HepG2 (cell line): ENCODE data around the gene LMNA. TPM values are rescaled to one million over a fixed set of nuclear protein-coding genes. Genes with fewer than 3 reads are reported as not detected.
A peak's percentile ranks its signal among the peaks of the same experiment; 100 is the strongest.

Experiments
- ATF7 ChIP-seq, 2 experiments: fragments of 450-650 bp in 1 of 2; sonication (generic) in 1 of 2; formaldehyde crosslinking in 1 of 2; IDR thresholded peaks; 2 replicates each; pipeline versions ENCODE4 v1.4.0 to v1.6.1; 2016 to 2020; ENCODE audit warnings: antibody characterized with exemption in 1 of 2, mild to moderate bottlenecking in 1 of 2, missing genetic modification reagents in 1 of 2
- DMAP1 ChIP-seq: IDR thresholded peaks from 2 replicates; pipeline ENCODE4 v1.6.1; 2016
- JUNB ChIP-seq: sonication (generic); formaldehyde crosslinking; IDR thresholded peaks from 2 replicates; pipeline ENCODE4 v1.8.0; 2022; ENCODE audit warnings: missing genetic modification reagents, mild to moderate bottlenecking, borderline replicate concordance
- LRRFIP1 ChIP-seq: sonication (generic); formaldehyde crosslinking; conservative IDR thresholded peaks from 2 replicates; pipeline ENCODE4 v1.4.0; 2020; ENCODE audit warnings: missing genetic modification reagents
- PHF21A ChIP-seq: sonication (generic); formaldehyde crosslinking; IDR thresholded peaks from 2 replicates; pipeline ENCODE4 v1.5.0; 2020; ENCODE audit warnings: mild to moderate bottlenecking, missing genetic modification reagents
- RCOR2 ChIP-seq: IDR thresholded peaks from 2 replicates; pipeline ENCODE4 v1.6.1; 2016; ENCODE audit warnings: missing biosample characterization, missing genetic modification reagents
- REL ChIP-seq: sonication (generic); formaldehyde crosslinking; conservative IDR thresholded peaks from 2 replicates; pipeline ENCODE4 v1.8.0; 2022; ENCODE audit warnings: mild to moderate bottlenecking, missing genetic modification reagents, moderate library complexity
- SP4 ChIP-seq: sonication (generic); formaldehyde crosslinking; IDR thresholded peaks from 2 replicates; pipeline ENCODE4 v1.8.1; 2023; ENCODE audit warnings: mild to moderate bottlenecking, missing genetic modification reagents
- THAP11 ChIP-seq: IDR thresholded peaks from 2 replicates; pipeline ENCODE4 v1.6.1; 2016; ENCODE audit warnings: missing biosample characterization, missing genetic modification reagents
- ZBTB3 ChIP-seq: sonication (generic); formaldehyde crosslinking; IDR thresholded peaks from 2 replicates; pipeline ENCODE4 v1.4.0; 2020; ENCODE audit warnings: low read depth, mild to moderate bottlenecking, moderate library complexity, missing genetic modification reagents, borderline replicate concordance
- ZGPAT ChIP-seq: IDR thresholded peaks from 2 replicates; pipeline ENCODE4 v1.6.1; 2016; ENCODE audit warnings: mild to moderate bottlenecking
- ZNF160 ChIP-seq: sonication (generic); formaldehyde crosslinking; IDR thresholded peaks from 2 replicates; pipeline ENCODE4 v1.8.0; 2022; ENCODE audit warnings: mild to moderate bottlenecking, inconsistent platforms, missing genetic modification reagents
- ZNF496 ChIP-seq: sonication (generic); formaldehyde crosslinking; IDR thresholded peaks from 2 replicates; pipeline ENCODE4 v1.8.1; 2023; ENCODE audit warnings: mild to moderate bottlenecking, moderate library complexity, missing genetic modification reagents; ENCODE audit not compliant: insufficient replicate concordance
- ZNF501 ChIP-seq: sonication (generic); formaldehyde crosslinking; IDR thresholded peaks from 2 replicates; pipeline ENCODE4 v1.5.1; 2020; ENCODE audit warnings: mild to moderate bottlenecking, moderate library complexity, missing genetic modification reagents
- ZNF770 ChIP-seq: sonication (generic); formaldehyde crosslinking; IDR thresholded peaks from 2 replicates; pipeline ENCODE4 v1.5.0; 2020; ENCODE audit warnings: mild to moderate bottlenecking, missing genetic modification reagents
- ZUFSP ChIP-seq: sonication (generic); formaldehyde crosslinking; IDR thresholded peaks from 2 replicates; pipeline ENCODE4 v1.9.0; 2021; ENCODE audit warnings: missing genetic modification reagents, mild to moderate bottlenecking, borderline replicate concordance
- polyA plus RNA-seq, 8 experiments: library from polyadenylated mRNA; depleted of rRNA in 3 of 8; stranded (reverse) in 7 of 8; unstranded in 1 of 8; fragments of >200 nt; fragmentation: Illumina TruSeq in 4 of 8; extraction: Trizol in 4 of 8; gene quantifications; 2 replicates each; pipeline versions ENCODE4 v1.2.1 to v1.2.3, GENCODE V29; 2011 to 2016; ENCODE audit warnings: low read depth in 4 of 8, missing spikeins in 1 of 8, mixed read lengths in 1 of 8; ENCODE audit not compliant: insufficient read depth in 1 of 8
- total RNA-seq, 5 experiments: library from RNA; depleted of rRNA; stranded (reverse); fragments of >200 nt; fragmentation: Illumina TruSeq; extraction: Trizol; gene quantifications; 2 replicates each; pipeline ENCODE4 v1.2.3, GENCODE V29; 2016; ENCODE audit warnings: low read depth in 1 of 5

LMNA gene
- total and polyA plus RNA-seq, 2 of the 13 experiments (the other 11 are each of a cell fraction or from before 2014, with no cell fraction given): 107 to 225 TPM

- TF ChIP-seq DMAP1 (CRISPR knock-in tag) (peak; percentile 80), ZNF160 (CRISPR knock-in tag) (no peak), ATF7 (IDR thresholded peaks at IDR 0.05) (0 out of 2 replicates have a peak, but pooled peaks have one; percentile 32), ATF7 (CRISPR knock-in tag; IDR thresholded peaks at IDR 0.05) (peak; percentile 94), ZUFSP (CRISPR knock-in tag) (no peak), SP4 (CRISPR knock-in tag) (peak; percentile 50; the same call in 1 of the 2 replicates), ZBTB3 (0 out of 2 replicates have a peak, but pooled peaks have one; percentile 51), LRRFIP1 (no peak), ZNF496 (no peak), ZNF770 (CRISPR knock-in tag) (peak; percentile 66; the same call in 1 of the 2 replicates), ZNF501 (CRISPR knock-in tag) (0 out of 2 replicates have a peak, but pooled peaks have one; percentile 54), ZGPAT (peak; percentile 91), PHF21A (CRISPR knock-in tag) (peak; percentile 86), JUNB (CRISPR knock-in tag) (peak; percentile 100), THAP11 (CRISPR knock-in tag) (peak; percentile 83), RCOR2 (CRISPR knock-in tag) (peak; percentile 62), REL (CRISPR knock-in tag) (no peak)
Measured at GRCh38 chr1:156129687-156130577, 15.4 kb downstream of the LMNA start (continued).
